Osteocyte (in vitro differentiated cells): ENCODE measurements around the gene TTC24. TPM values are rescaled to one million over a fixed set of nuclear protein-coding genes. Genes with fewer than 3 reads are reported as not detected.

Experiments
- DNase-seq: peaks from one replicate; pipeline ENCODE4 v3.0.0; 2021; ENCODE audit warnings: mixed read lengths; ENCODE audit not compliant: unreplicated experiment; ENCODE audit errors: extremely low spot score
- H3K27ac Mint-ChIP-seq: one replicate; pipeline ENCODE4 v1.8.0; 2021; ENCODE audit warnings: mild to moderate bottlenecking, mixed read lengths; ENCODE audit not compliant: unreplicated experiment
- H3K27me3 Mint-ChIP-seq: one replicate; pipeline ENCODE4 v1.8.0; 2021; ENCODE audit warnings: mixed read lengths; ENCODE audit not compliant: unreplicated experiment
- H3K36me3 Mint-ChIP-seq: one replicate; pipeline ENCODE4 v1.8.0; 2021; ENCODE audit warnings: mixed read lengths; ENCODE audit not compliant: unreplicated experiment
- H3K4me1 Mint-ChIP-seq: one replicate; pipeline ENCODE4 v1.8.0; 2021; ENCODE audit warnings: mixed read lengths; ENCODE audit not compliant: unreplicated experiment
- H3K4me3 Mint-ChIP-seq: one replicate; pipeline ENCODE4 v1.8.0; 2021; ENCODE audit warnings: mild to moderate bottlenecking, moderate library complexity, mixed read lengths; ENCODE audit not compliant: unreplicated experiment
- H3K9me3 Mint-ChIP-seq: one replicate; pipeline ENCODE4 v1.8.0; 2021; ENCODE audit warnings: mixed read lengths; ENCODE audit not compliant: unreplicated experiment
- total RNA-seq: library from RNA; stranded (reverse); gene quantifications from 2 replicates; pipeline ENCODE4 v1.2.1, GENCODE V29; 2021
- TF ChIP-seq, protein P1 (sequence below): fragments of 200-600 bp; sonication (generic); IDR thresholded peaks from 2 replicates; pipeline ENCODE4 v1.5.0; 2021; ENCODE audit warnings: antibody characterized with exemption, mild to moderate bottlenecking, moderate library complexity

TTC24 gene
- total RNA-seq, 1 donor from 2014 or later = not detected

DNA sequence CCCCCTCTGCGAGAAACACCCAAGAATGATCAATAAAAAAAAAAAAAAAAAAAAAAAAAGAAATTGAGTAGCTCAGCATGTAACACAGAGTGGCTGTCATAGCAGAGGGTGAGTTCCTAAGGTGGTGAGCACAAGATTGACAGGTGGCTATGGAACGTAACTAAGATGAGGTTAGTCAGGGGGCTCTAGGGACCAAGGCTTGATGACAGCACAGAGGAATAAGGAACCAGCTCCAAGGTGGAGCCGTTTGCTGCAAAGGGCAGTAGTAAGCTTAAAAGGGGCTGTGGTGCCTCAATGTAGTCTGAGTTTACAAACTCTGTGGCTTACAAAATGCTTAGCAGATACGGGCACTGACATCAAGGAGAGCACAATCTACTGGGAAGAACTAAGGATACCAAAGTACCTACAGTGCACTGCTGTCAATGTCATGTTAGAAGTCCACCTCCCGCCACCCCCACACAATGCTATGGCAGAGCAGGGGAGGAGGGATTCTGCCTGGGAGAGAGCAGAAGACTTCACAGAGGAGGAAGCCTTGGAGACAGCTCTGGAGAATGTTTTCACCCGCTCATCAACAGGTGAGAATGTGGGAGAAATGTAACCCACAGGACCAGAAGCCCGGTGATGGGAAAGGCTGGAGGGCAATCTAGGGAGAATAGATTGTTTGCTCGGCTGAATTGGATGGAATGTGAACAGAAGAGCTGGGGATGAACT, 20.3 kb upstream of the TTC24 start:
- H3K4me3 Mint-ChIP-seq = no peak overlapping the region
- no peaks in the 10 kb centered on the region for H3K27me3 Mint-ChIP-seq
- no peaks in the 10 kb centered on the region for H3K9me3 Mint-ChIP-seq
- no peak overlapping the region for H3K27ac Mint-ChIP-seq
- peaks cover 8% of the 10 kb centered on the region for H3K4me1 Mint-ChIP-seq
- TF ChIP-seq, protein P1, sequence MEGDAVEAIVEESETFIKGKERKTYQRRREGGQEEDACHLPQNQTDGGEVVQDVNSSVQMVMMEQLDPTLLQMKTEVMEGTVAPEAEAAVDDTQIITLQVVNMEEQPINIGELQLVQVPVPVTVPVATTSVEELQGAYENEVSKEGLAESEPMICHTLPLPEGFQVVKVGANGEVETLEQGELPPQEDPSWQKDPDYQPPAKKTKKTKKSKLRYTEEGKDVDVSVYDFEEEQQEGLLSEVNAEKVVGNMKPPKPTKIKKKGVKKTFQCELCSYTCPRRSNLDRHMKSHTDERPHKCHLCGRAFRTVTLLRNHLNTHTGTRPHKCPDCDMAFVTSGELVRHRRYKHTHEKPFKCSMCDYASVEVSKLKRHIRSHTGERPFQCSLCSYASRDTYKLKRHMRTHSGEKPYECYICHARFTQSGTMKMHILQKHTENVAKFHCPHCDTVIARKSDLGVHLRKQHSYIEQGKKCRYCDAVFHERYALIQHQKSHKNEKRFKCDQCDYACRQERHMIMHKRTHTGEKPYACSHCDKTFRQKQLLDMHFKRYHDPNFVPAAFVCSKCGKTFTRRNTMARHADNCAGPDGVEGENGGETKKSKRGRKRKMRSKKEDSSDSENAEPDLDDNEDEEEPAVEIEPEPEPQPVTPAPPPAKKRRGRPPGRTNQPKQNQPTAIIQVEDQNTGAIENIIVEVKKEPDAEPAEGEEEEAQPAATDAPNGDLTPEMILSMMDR = no peak
- DNase-seq = no peak
- H3K36me3 Mint-ChIP-seq = peaks cover 4% of the 10 kb centered on the region

DNA sequence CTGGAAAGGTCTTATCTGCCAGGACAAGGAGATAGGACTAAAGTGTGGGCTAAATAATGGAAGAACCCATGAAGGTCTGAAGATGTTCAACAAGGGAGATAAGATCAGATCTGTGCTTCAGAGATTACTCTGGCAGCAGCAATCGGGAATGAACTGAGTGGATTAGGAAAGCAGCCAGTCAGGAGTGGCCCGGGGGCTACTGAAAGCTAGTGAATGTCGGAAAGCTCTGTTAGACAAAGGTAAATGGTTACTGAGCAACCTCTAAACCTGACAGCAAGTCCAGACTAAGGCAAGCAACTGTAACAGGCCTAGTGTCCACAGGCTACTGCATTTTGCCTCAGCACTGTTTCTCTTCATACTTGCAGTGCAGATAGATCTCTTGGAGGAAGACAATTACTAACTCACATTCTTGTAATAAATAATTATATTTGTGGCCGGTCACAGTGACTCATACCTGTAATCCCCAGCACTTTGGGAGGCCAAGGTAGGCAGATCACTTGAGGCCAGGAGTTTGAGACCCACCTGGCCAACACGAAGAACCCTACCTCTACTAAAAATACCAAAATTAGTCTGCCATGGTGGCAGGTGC, 19.6 kb upstream of the TTC24 start:
- no peak for DNase-seq
- Mint-ChIP-seq H3K27me3 (no peaks in the 10 kb centered on the region), H3K4me3 (no peak overlapping the region), H3K36me3 (peaks cover 4% of the 10 kb centered on the region), H3K27ac (no peak overlapping the region), H3K4me1 (peaks cover 8% of the 10 kb centered on the region), H3K9me3 (no peaks in the 10 kb centered on the region)
- TF ChIP-seq, protein P1 = no peak

- Mint-ChIP-seq H3K4me1 (peaks cover 8% of the 10 kb centered on the region), H3K27me3 (no peaks in the 10 kb centered on the region), H3K36me3 (peaks cover 4% of the 10 kb centered on the region), H3K4me3 (no peak overlapping the region), H3K9me3 (no peaks in the 10 kb centered on the region), H3K27ac (no peak overlapping the region)
- TF ChIP-seq, protein P1 = no peak
- no peak for DNase-seq
These were observed 18.8 kb upstream of the TTC24 start for GRCh38 chr1:156560585-156561163.

DNA sequence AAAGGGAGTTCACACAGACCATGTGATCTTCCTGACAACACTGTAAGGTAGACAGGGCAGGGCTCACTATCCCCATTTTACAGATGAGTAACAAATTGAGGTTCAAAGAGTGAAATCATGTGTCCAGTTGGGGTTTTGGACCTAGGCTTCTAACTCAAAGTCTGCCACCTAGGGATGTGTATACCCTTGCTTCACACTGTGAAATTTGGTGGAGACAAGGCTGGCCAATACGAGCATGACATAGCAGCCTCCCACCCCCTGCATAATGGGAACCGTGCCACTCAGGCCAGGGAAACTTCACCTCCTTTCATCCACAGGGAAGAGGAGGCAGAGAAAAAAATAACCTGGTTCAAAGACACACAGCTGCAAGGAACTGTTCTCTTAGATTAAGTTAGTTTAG, 14.0 kb upstream of the TTC24 start:
- H3K27me3 Mint-ChIP-seq = no peaks in the 10 kb centered on the region
- no peak for DNase-seq
- H3K4me3 Mint-ChIP-seq = no peak overlapping the region
- H3K9me3 Mint-ChIP-seq = no peaks in the 10 kb centered on the region
- no peak overlapping the region for H3K27ac Mint-ChIP-seq
- TF ChIP-seq, protein P1 = no peak
- H3K4me1 Mint-ChIP-seq = peaks cover 2% of the 10 kb centered on the region
- peaks cover 4% of the 10 kb centered on the region for H3K36me3 Mint-ChIP-seq

DNA sequence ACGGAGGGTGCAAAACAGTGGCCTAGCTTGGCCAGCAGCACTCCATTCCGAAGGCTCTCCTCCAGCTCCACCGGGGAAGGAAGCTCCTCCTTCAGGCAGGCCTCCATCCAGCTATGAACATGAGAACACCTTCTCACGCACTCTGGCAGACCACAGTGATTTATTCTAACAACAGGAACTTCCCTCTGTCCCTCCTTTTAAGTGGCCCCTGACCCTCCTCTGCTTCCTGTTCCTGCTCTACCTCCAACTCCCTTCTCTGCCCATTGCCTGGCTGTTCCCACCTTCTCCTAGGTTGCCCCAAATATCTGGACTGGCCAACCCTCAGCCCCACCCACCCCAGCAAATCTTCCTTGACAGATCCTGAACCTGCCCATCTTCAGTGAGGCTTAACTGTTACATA, 13.1 kb upstream of the TTC24 start:
- TF ChIP-seq, protein P1 = no peak
- Mint-ChIP-seq H3K27me3 (no peaks in the 10 kb centered on the region), H3K9me3 (no peaks in the 10 kb centered on the region), H3K4me3 (no peak overlapping the region), H3K36me3 (peaks cover 4% of the 10 kb centered on the region), H3K27ac (no peak overlapping the region), H3K4me1 (peaks cover 11% of the 10 kb centered on the region)
- DNase-seq = no peak
